Liver (tissue), 9 donors: ENCODE data around the gene TUBB6. TPM values are rescaled to one million over a fixed set of nuclear protein-coding genes. Genes with fewer than 3 reads are reported as not detected.

Experiments used
- DNase-seq: peaks from one replicate; pipeline ENCODE4 v3.0.0-alpha.2; 2017; ENCODE audit warnings: low spot score
- H3K27ac ChIP-seq, 2 donors: one replicate each; pipeline ENCODE4 v1.7.0; 2013; ENCODE audit warnings: inconsistent platforms in 2 of 2, low read length in 2 of 2, control low read depth in 1 of 2, low read depth in 1 of 2, mild to moderate bottlenecking in 1 of 2
- H3K27me3 ChIP-seq, 4 donors: one replicate each; pipeline versions ENCODE4 v1.6.1 to v1.7.0; 2013; ENCODE audit warnings: low read length in 3 of 4, inconsistent platforms in 1 of 4, mild to moderate bottlenecking in 1 of 4, moderate library complexity in 1 of 4; ENCODE audit not compliant: control insufficient read depth in 4 of 4, insufficient read depth in 4 of 4
- H3K36me3 ChIP-seq, 4 donors: one replicate each; pipeline versions ENCODE4 v1.6.1 to v1.7.0; 2013; ENCODE audit warnings: low read length in 3 of 4, mild to moderate bottlenecking in 3 of 4, low read depth in 1 of 4, moderate library complexity in 1 of 4; ENCODE audit not compliant: control insufficient read depth in 4 of 4, insufficient read depth in 3 of 4
- H3K4me1 ChIP-seq, 4 donors: one replicate each; pipeline versions ENCODE4 v1.6.1 to v1.7.0; 2013; ENCODE audit warnings: low read length in 3 of 4, mild to moderate bottlenecking in 3 of 4, moderate library complexity in 1 of 4; ENCODE audit not compliant: control insufficient read depth in 4 of 4, insufficient read depth in 4 of 4
- H3K4me3 ChIP-seq, 3 donors: one replicate each; pipeline versions ENCODE4 v1.6.1 to v1.7.0; 2013; ENCODE audit warnings: low read length in 3 of 3, control low read depth in 1 of 3, low read depth in 1 of 3, mild to moderate bottlenecking in 1 of 3
- H3K9ac ChIP-seq, 2 donors: one replicate each; pipeline ENCODE4 v1.7.0; 2013; ENCODE audit warnings: low read length in 2 of 2, mild to moderate bottlenecking in 2 of 2, moderate library complexity in 2 of 2, control low read depth in 1 of 2, low read depth in 1 of 2
- H3K9me3 ChIP-seq, 4 donors: one replicate each; pipeline versions ENCODE4 v1.6.1 to v1.7.0; 2013; ENCODE audit warnings: low read length in 3 of 4; ENCODE audit not compliant: control insufficient read depth in 4 of 4
- ATF3 ChIP-seq: IDR thresholded peaks from 2 replicates; pipeline ENCODE4 v1.6.1; 2016; ENCODE audit warnings: antibody characterized with exemption
- CTCF ChIP-seq: fragments of 150-350 bp; IDR thresholded peaks from 2 replicates; pipeline ENCODE4 v1.5.1; 2017; ENCODE audit warnings: improper control_type of control experiment, low read depth, low read length; ENCODE audit not compliant: missing input control
- FOXA1 ChIP-seq: IDR thresholded peaks from 2 replicates; pipeline ENCODE4 v1.6.1; 2016; ENCODE audit warnings: antibody characterized with exemption
- FOXA2 ChIP-seq: IDR thresholded peaks from 2 replicates; pipeline ENCODE4 v1.6.1; 2016; ENCODE audit warnings: antibody characterized with exemption
- GABPA ChIP-seq, 2 donors: IDR thresholded peaks in 1 of 2; conservative IDR thresholded peaks in 1 of 2; 2 replicates each; pipeline ENCODE4 v1.6.1; 2016; ENCODE audit warnings: antibody characterized with exemption in 2 of 2, mild to moderate bottlenecking in 1 of 2, moderate library complexity in 1 of 2
- JUND ChIP-seq, 2 donors: IDR thresholded peaks; 2 replicates each; pipeline ENCODE4 v1.6.1; 2016; ENCODE audit warnings: antibody characterized with exemption in 2 of 2
- NR2F2 ChIP-seq: IDR thresholded peaks from 2 replicates; pipeline ENCODE4 v1.6.1; 2016; ENCODE audit warnings: antibody characterized with exemption
- REST ChIP-seq: IDR thresholded peaks from 2 replicates; pipeline ENCODE4 v1.6.1; 2016; ENCODE audit warnings: antibody characterized with exemption, mild to moderate bottlenecking
- RXRA ChIP-seq, 2 donors: IDR thresholded peaks; 2 replicates each; pipeline ENCODE4 v1.6.1; 2017 to 2018; ENCODE audit warnings: antibody characterized with exemption in 2 of 2, mild to moderate bottlenecking in 1 of 2
- SP1 ChIP-seq: IDR thresholded peaks from 2 replicates; pipeline ENCODE4 v1.6.1; 2018; ENCODE audit warnings: antibody characterized with exemption, mild to moderate bottlenecking
- TAF1 ChIP-seq: conservative IDR thresholded peaks from 2 replicates; pipeline ENCODE4 v1.6.1; 2016; ENCODE audit warnings: antibody characterized with exemption, mild to moderate bottlenecking
- YY1 ChIP-seq: IDR thresholded peaks from 2 replicates; pipeline ENCODE4 v1.6.1; 2016; ENCODE audit warnings: antibody characterized with exemption, mild to moderate bottlenecking
- WGBS: extraction: QIAGEN DNeasy Blood & Tissue Kit; methylation state at CpG from one replicate; pipeline ENCODE4 v1.1.7; 2013; 5-methylcytosine and 5-hydroxymethylcytosine counted together
- polyA plus RNA-seq, 2 donors: library from polyadenylated mRNA; stranded (reverse) in 1 of 2; unstranded in 1 of 2; fragments of 200-250 nt in 1 of 2; fragments of >200 nt in 1 of 2; fragmentation: Nextera tagmentation in 1 of 2; extraction: Ambion mirVana in 1 of 2; gene quantifications; one replicate each; pipeline versions ENCODE4 v1.2.1 to v1.2.3, GENCODE V29; 2013 to 2015
- total RNA-seq, 2 donors: library from RNA; depleted of rRNA; stranded (reverse); fragments of >200 nt; gene quantifications; one replicate each; pipeline ENCODE4 v1.2.3, GENCODE V29; 2014
- donor health status: healthy.
- donor health status: healthy.
- donor health status: healthy.
- donor health status: healthy.
- donor health status: healthy.

Gene TUBB6
- total and polyA plus RNA-seq, 4 donors: 5.5 to 347 (median 17.5) TPM

- TF ChIP-seq CTCF (peak; percentile 57), TAF1 (no peak), JUND (IDR thresholded peaks at IDR 0.05) (no peak), FOXA1 (no peak)
Observed at GRCh38 chr18:12327510-12328178, 19.6 kb downstream of the TUBB6 start (continued).

- over 99% methylated on average over 4 of the region's 4 CpGs for WGBS
- H3K9me3 ChIP-seq: no peaks in the 10 kb centered on the region
- no peak for DNase-seq
- peaks cover 22 to 53% (median 34%) of the 10 kb centered on the region in 4 donors for H3K36me3 ChIP-seq
- no peak overlapping the region for H3K27ac ChIP-seq
- H3K4me3 ChIP-seq: no peak overlapping the region
- TF ChIP-seq SP1 (no peak), FOXA2 (no peak), ATF3 (no peak), REST (no peak), YY1 (no peak), NR2F2 (no peak), GABPA (IDR thresholded peaks at IDR 0.05 in 1 of 2, conservative IDR thresholded peaks at IDR 0.05 in 1 of 2) (no peak), RXRA (IDR thresholded peaks at IDR 0.05) (no peak), FOXA1 (no peak)
- H3K27me3 ChIP-seq: no peaks in the 10 kb centered on the region
- H3K9ac ChIP-seq: no peak overlapping the region
- no peaks in the 10 kb centered on the region for H3K4me1 ChIP-seq
Observed at GRCh38 chr18:12328179-12328823, 20.3 kb downstream of the TUBB6 start.

GRCh38 chr18:12329125-12329698 lies 21.2 kb downstream of the TUBB6 start:
- WGBS: 94% methylated on average over 11 of the region's 11 CpGs
- Histone ChIP-seq H3K9me3 (no peaks in the 10 kb centered on the region), H3K4me1 (no peaks in the 10 kb centered on the region), H3K4me3 (no peak overlapping the region), H3K27me3 (no peaks in the 10 kb centered on the region), H3K36me3 (peaks cover 22 to 58% (median 39%) of the 10 kb centered on the region in 4 donors), H3K9ac (no peak overlapping the region), H3K27ac (no peak overlapping the region)
- DNase-seq: no peak
- TF ChIP-seq GABPA (IDR thresholded peaks at IDR 0.05 in 1 of 2, conservative IDR thresholded peaks at IDR 0.05 in 1 of 2) (no peak), JUND (IDR thresholded peaks at IDR 0.05) (no peak), FOXA2 (no peak), CTCF (no peak)
